Esophagus squamous epithelium (tissue), 4 donors: ENCODE measurements around the gene COG2.

Experiments
- CTCF ChIP-seq, 6 experiments: fragments of 450-650 bp in 4 of 6; fragments of 200-600 bp in 2 of 6; sonication (generic) in 2 of 6; IDR thresholded peaks; one replicate each; pipeline ENCODE4 v1.5.1; 2016 to 2019; ENCODE audit warnings: antibody characterized with exemption in 6 of 6, mild to moderate bottlenecking in 4 of 6, moderate library complexity in 4 of 6
- POLR2A ChIP-seq, 4 donors: fragments of 450-650 bp; IDR thresholded peaks; one replicate each; pipeline ENCODE4 v1.6.1; 2017; ENCODE audit warnings: antibody characterized with exemption in 4 of 4, mild to moderate bottlenecking in 4 of 4, moderate library complexity in 3 of 4

- TF ChIP-seq CTCF (IDR thresholded peaks at IDR 0.05) (no peak), POLR2A (IDR thresholded peaks at IDR 0.05) (no peak)
Observed at GRCh38 chr1:230730977-230731376, 88.7 kb downstream of the COG2 start.
